Natural killer cell treated with Interleukin-12 subunit alpha and Interleukin-12 subunit beta and Interleukin-15 and Interleukin-18, amount 100 ng/mL, for 72 hours (primary cell): ENCODE measurements around the gene DZANK1. TPM values are rescaled to one million over a fixed set of nuclear protein-coding genes. Genes with fewer than 3 reads are reported as not detected.
"Not testable (repeated sequence)": the region's sequence is repeated elsewhere in the genome, so short reads cannot be mapped to it uniquely, and the experiment has no call there.

Source experiments
- ATAC-seq, 2 donors: fragments of 150-1000 bp; cut with Tn5 transposase in 1 of 2; sonication (Bioruptor Pico), chemical (Tn5 transposase) in 1 of 2; 2 replicates each; pipeline ENCODE4 v1.10.0; 2021
- DNase-seq: peaks from one replicate; pipeline ENCODE4 v3.0.0; 2022; ENCODE audit warnings: low spot score
- H3K27ac Mint-ChIP-seq, 2 donors: 1 replicate in 1 of 2; 2 replicates in 1 of 2; pipeline ENCODE4 v1.8.0; 2022; ENCODE audit warnings: mixed read lengths in 2 of 2, mild to moderate bottlenecking in 1 of 2, moderate library complexity in 1 of 2
- H3K27me3 Mint-ChIP-seq, 2 donors: 1 replicate in 1 of 2; 2 replicates in 1 of 2; pipeline ENCODE4 v1.8.0; 2022; ENCODE audit warnings: mixed read lengths in 2 of 2
- H3K36me3 Mint-ChIP-seq: one replicate; pipeline ENCODE4 v1.8.0; 2022; ENCODE audit warnings: mixed read lengths
- H3K4me1 Mint-ChIP-seq, 2 donors: 1 replicate in 1 of 2; 2 replicates in 1 of 2; pipeline ENCODE4 v1.8.0; 2022; ENCODE audit warnings: low read depth in 2 of 2, mixed read lengths in 2 of 2, mild to moderate bottlenecking in 1 of 2
- H3K4me3 Mint-ChIP-seq: one replicate; pipeline ENCODE4 v1.8.0; 2022; ENCODE audit warnings: mixed read lengths
- H3K9me3 Mint-ChIP-seq: 2 replicates; pipeline ENCODE4 v1.8.0; 2022; ENCODE audit warnings: mixed read lengths
- total RNA-seq, 2 donors: library from RNA; stranded (reverse); gene quantifications; one replicate each; pipeline ENCODE4 v1.2.3, GENCODE V29; 2022

The DZANK1 gene
- 1 to 10 TPM; 2.2 to 6.5 TPM for total RNA-seq

- Mint-ChIP-seq H3K36me3 (no peaks in the 10 kb centered on the region), H3K27me3 (no peaks in the 10 kb centered on the region), H3K9me3 (no peaks in the 10 kb centered on the region), H3K4me3 (peak within 1 kb of the TSS; percentile 94), H3K27ac (peak within 1 kb of the TSS; percentile 91 to 97), H3K4me1 (peaks cover 8 to 12% of the 10 kb centered on the region in 2 donors)
- DNase-seq (peak; percentile 94), ATAC-seq (peak; percentile 99)
These were observed at the start of gene DZANK1, which contains the start of gene POLR3F for GRCh38 chr20:18466894-18467730. TSS of gene DZANK1 (minus strand) at chr20:18467030. CDS start at chr20:18465358, 1,672 bp downstream. TSS of gene POLR3F (plus strand) at chr20:18467390. CDS start at chr20:18467507, 117 bp downstream.

GRCh38 chr20:18515973-18516372 lies 49.1 kb upstream of the DZANK1 start:
- peaks cover 14% of the 10 kb centered on the region for H3K36me3 Mint-ChIP-seq
- no peaks in the 10 kb centered on the region for H3K27me3 Mint-ChIP-seq
- H3K27ac Mint-ChIP-seq = no peak overlapping the region
- no peak overlapping the region for H3K4me3 Mint-ChIP-seq
- H3K9me3 Mint-ChIP-seq = no peaks in the 10 kb centered on the region
- peaks cover 17 to 18% of the 10 kb centered on the region in 2 donors for H3K4me1 Mint-ChIP-seq
- DNase-seq = no peak
- no peak for ATAC-seq

- Mint-ChIP-seq H3K4me3 (no peak overlapping the region), H3K9me3 (no peaks in the 10 kb centered on the region), H3K4me1 (peaks cover 29 to 34% of the 10 kb centered on the region in 2 donors), H3K27me3 (no peaks in the 10 kb centered on the region), H3K27ac (peak overlapping the region in 1 of 2 donors; percentile 83), H3K36me3 (peaks cover 24% of the 10 kb centered on the region)
- no peak for DNase-seq
- no peak for ATAC-seq
These were observed 47.3 kb upstream of the DZANK1 start for GRCh38 chr20:18514127-18514526.

- Mint-ChIP-seq H3K27ac (peak overlapping the region in 1 of 2 donors; percentile 83), H3K4me1 (peaks cover 36 to 43% of the 10 kb centered on the region in 2 donors), H3K9me3 (no peaks in the 10 kb centered on the region), H3K36me3 (peaks cover 26% of the 10 kb centered on the region), H3K4me3 (peak overlapping the region; percentile 8), H3K27me3 (no peaks in the 10 kb centered on the region)
- DNase-seq (no peak), ATAC-seq (peak in 1 of 2 donors; percentile 52)
These were observed 46.4 kb upstream of the DZANK1 start for GRCh38 chr20:18513208-18513607.

GRCh38 chr20:18511571-18511970 lies 44.7 kb upstream of the DZANK1 start:
- no peak for DNase-seq
- Mint-ChIP-seq H3K36me3 (peaks cover 31% of the 10 kb centered on the region), H3K27ac (peak overlapping the region in 1 of 2 donors; percentile 22), H3K27me3 (no peaks in the 10 kb centered on the region), H3K9me3 (no peaks in the 10 kb centered on the region), H3K4me3 (no peak overlapping the region), H3K4me1 (peaks cover 45 to 58% of the 10 kb centered on the region in 2 donors)
- ATAC-seq = no peak

GRCh38 chr20:18507218-18508191 lies 40.7 kb upstream of the DZANK1 start, which contains the start of gene SEC23B:
TSS of gene SEC23B (plus strand) at chr20:18507940. CDS start at chr20:18510836, 2,896 bp downstream.
- Mint-ChIP-seq H3K36me3 (peaks cover 26% of the 10 kb centered on the region), H3K9me3 (no peaks in the 10 kb centered on the region), H3K27ac (peak within 1 kb of the TSS; percentile 99), H3K4me3 (peak within 1 kb of the TSS; percentile 99), H3K4me1 (peaks cover 36 to 56% of the 10 kb centered on the region in 2 donors), H3K27me3 (peaks cover 0 to 3% of the 10 kb centered on the region in 2 donors)
- DNase-seq (peak; percentile 98), ATAC-seq (peak; percentile 95 to 98)

- H3K9me3 Mint-ChIP-seq = no peaks in the 10 kb centered on the region
- H3K36me3 Mint-ChIP-seq = peaks cover 25% of the 10 kb centered on the region
- DNase-seq (no peak), ATAC-seq (no peak)
- peak overlapping the region; percentile 99 for H3K4me3 Mint-ChIP-seq
- peak overlapping the region; percentile 99 for H3K27ac Mint-ChIP-seq
- peaks cover 36 to 55% of the 10 kb centered on the region in 2 donors for H3K4me1 Mint-ChIP-seq
- peaks cover 5 to 9% of the 10 kb centered on the region in 2 donors for H3K27me3 Mint-ChIP-seq
These were observed 39.9 kb upstream of the DZANK1 start for GRCh38 chr20:18506744-18507143.

GRCh38 chr20:18504479-18505060 lies 37.7 kb upstream of the DZANK1 start:
- Mint-ChIP-seq H3K4me3 (no peak overlapping the region), H3K9me3 (no peaks in the 10 kb centered on the region), H3K27me3 (peaks cover 8 to 10% of the 10 kb centered on the region in 2 donors), H3K36me3 (peaks cover 7% of the 10 kb centered on the region), H3K27ac (no peak overlapping the region), H3K4me1 (peaks cover 21 to 34% of the 10 kb centered on the region in 2 donors)
- DNase-seq (no peak), ATAC-seq (no peak)

- H3K27me3 Mint-ChIP-seq, H3K9me3 Mint-ChIP-seq, DNase-seq, H3K4me3 Mint-ChIP-seq, H3K27ac Mint-ChIP-seq, ATAC-seq, H3K36me3 Mint-ChIP-seq: not testable (repeated sequence)
- H3K4me1 Mint-ChIP-seq = peaks cover 4 to 13% of the 10 kb centered on the region in 2 donors
These were observed 34.8 kb upstream of the DZANK1 start for GRCh38 chr20:18501672-18502071.

- Mint-ChIP-seq H3K36me3 (peaks cover 7% of the 10 kb centered on the region), H3K27ac (peak overlapping the region; percentile 63 to 81), H3K27me3 (peaks cover 7 to 8% of the 10 kb centered on the region in 2 donors), H3K4me1 (peaks cover 14 to 17% of the 10 kb centered on the region in 2 donors), H3K9me3 (no peaks in the 10 kb centered on the region), H3K4me3 (peak overlapping the region; percentile 73)
- ATAC-seq (no peak), DNase-seq (no peak)
These were observed 30.8 kb upstream of the DZANK1 start for GRCh38 chr20:18497603-18498002.

GRCh38 chr20:18496740-18497592 lies 30.1 kb upstream of the DZANK1 start, which contains the start of gene RBBP9:
TSS of gene RBBP9 (minus strand) at chr20:18497225. CDS start at chr20:18497167, 58 bp downstream.
- Mint-ChIP-seq H3K27me3 (peaks cover 3 to 5% of the 10 kb centered on the region in 2 donors), H3K36me3 (peaks cover 7% of the 10 kb centered on the region), H3K9me3 (no peaks in the 10 kb centered on the region), H3K4me1 (peaks cover 14 to 17% of the 10 kb centered on the region in 2 donors), H3K27ac (peak within 1 kb of the TSS; percentile 63 to 81), H3K4me3 (peak within 1 kb of the TSS; percentile 73)
- ATAC-seq (peak; percentile 96 to 100), DNase-seq (peak; percentile 81)

GRCh38 chr20:18496042-18496441 lies 29.2 kb upstream of the DZANK1 start:
- H3K9me3 Mint-ChIP-seq = no peaks in the 10 kb centered on the region
- no peak for DNase-seq
- H3K36me3 Mint-ChIP-seq = peaks cover 7% of the 10 kb centered on the region
- H3K4me3 Mint-ChIP-seq = peak overlapping the region; percentile 73
- no peak for ATAC-seq
- H3K4me1 Mint-ChIP-seq = peaks cover 14 to 17% of the 10 kb centered on the region in 2 donors
- no peaks in the 10 kb centered on the region for H3K27me3 Mint-ChIP-seq
- peak overlapping the region in 1 of 2 donors; percentile 81 for H3K27ac Mint-ChIP-seq
